Fibroblast of villous mesenchyme (primary cell): Measurements from ENCODE around the gene NEURL1B. TPM values are rescaled to one million over a fixed set of nuclear protein-coding genes. Genes with fewer than 3 reads are reported as not detected.

Experiments
- DNase-seq: peaks from one replicate; pipeline ENCODE4 v3.0.0-alpha.2; 2010; ENCODE audit warnings: low read depth
- H3K4me3 ChIP-seq: 2 replicates; pipeline ENCODE4 v1.5.1; 2011; ENCODE audit warnings: low read depth, mild to moderate bottlenecking, low read length
- total RNA-seq: library from RNA; depleted of rRNA; stranded (reverse); fragments of >200 nt; gene quantifications from 2 replicates; pipeline ENCODE4 v1.2.3, GENCODE V29; 2012
- TF ChIP-seq, protein P1 (sequence below): IDR thresholded peaks from 2 replicates; pipeline ENCODE4 v1.5.1; 2012; ENCODE audit warnings: low read depth, mild to moderate bottlenecking, low read length; ENCODE audit not compliant: insufficient read depth

The NEURL1B gene
- total RNA-seq, 1 donor, result 4.3 TPM

DNA sequence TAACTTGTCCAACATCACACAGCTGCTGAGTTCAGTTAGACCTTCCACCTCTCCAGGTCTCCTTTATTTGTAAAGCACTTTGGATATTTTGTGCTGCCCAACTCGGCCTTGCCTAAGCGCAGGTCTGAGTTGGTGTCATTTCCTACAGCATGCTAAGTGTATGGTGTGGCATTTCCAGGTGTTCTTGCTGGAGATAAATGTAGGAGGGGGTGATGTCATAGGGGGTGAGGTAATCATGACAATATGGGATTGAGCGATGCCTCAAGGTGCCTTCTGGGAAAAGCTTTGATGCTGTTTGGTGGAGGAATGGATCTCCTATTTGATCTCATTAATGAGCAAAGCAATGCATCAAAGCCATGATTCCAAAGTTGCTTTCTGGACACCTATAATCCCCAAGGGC lies 32.3 kb upstream of the NEURL1B start:
- TF ChIP-seq, protein P1, sequence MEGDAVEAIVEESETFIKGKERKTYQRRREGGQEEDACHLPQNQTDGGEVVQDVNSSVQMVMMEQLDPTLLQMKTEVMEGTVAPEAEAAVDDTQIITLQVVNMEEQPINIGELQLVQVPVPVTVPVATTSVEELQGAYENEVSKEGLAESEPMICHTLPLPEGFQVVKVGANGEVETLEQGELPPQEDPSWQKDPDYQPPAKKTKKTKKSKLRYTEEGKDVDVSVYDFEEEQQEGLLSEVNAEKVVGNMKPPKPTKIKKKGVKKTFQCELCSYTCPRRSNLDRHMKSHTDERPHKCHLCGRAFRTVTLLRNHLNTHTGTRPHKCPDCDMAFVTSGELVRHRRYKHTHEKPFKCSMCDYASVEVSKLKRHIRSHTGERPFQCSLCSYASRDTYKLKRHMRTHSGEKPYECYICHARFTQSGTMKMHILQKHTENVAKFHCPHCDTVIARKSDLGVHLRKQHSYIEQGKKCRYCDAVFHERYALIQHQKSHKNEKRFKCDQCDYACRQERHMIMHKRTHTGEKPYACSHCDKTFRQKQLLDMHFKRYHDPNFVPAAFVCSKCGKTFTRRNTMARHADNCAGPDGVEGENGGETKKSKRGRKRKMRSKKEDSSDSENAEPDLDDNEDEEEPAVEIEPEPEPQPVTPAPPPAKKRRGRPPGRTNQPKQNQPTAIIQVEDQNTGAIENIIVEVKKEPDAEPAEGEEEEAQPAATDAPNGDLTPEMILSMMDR, result no peak
- no peak overlapping the region for H3K4me3 ChIP-seq
- DNase-seq, result no peak

DNA sequence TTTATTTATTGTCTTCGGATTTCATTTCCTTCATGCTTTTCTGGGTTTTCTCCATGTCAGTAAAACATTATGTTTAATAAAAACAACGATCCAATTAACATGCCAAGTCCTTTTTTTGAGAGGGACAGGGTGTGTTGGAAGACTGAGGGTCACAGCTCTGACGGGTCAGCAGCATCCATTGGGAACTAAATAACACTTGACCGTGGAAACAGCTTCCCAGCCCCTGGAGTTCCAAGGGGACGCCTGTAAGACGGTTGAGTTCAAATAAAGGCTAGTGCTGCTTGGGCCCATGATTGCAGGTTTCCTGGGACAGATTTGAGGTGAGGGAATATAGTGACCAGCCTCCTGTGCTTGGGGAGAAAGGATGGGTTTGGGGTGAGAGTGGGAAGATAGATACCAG lies 30.4 kb upstream of the NEURL1B start:
- TF ChIP-seq, protein P1, result no peak
- no peak overlapping the region for H3K4me3 ChIP-seq
- DNase-seq, result no peak

DNA sequence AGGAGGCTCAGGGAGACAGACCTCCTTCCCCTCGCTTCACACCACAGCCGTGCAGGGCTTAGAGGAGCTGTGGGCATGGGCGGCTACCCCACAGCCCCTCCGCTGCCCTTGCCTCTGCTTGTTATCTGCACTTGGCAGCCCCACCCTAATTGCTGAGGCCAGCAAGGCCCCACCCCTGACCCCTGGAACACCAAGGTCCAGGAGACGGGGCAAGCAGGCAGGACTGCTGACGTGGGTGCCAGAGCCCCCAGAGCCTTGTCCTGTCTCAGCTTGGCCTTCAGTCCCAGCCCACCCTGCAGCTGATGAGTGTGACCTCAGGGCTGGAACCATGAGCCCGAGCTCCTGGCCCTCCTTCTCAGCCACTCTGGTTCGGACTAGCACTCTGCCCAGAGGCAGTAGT lies 29.1 kb upstream of the NEURL1B start:
- TF ChIP-seq, protein P1, result no peak
- no peak overlapping the region for H3K4me3 ChIP-seq
- no peak for DNase-seq

DNA sequence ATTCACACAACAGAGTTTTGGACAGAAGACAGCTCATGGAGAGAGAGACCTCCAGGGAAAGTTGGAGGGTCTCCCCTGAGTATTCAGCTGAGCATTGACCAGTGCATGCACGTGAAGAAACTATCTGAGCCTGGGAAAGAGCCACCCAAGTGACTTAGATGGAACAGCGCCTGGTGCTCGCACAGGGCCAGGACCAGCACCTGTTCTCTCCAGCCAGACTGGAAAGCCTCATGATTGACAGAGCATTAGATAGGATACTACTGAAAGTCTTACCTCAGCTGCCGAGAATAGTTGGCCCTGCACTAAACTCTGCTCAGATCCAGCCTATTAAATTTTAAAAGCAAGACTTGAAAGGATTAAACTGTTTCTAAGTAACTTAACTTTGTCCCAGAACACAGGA lies 28.3 kb upstream of the NEURL1B start:
- TF ChIP-seq, protein P1, result no peak
- no peak for DNase-seq
- H3K4me3 ChIP-seq, result no peak overlapping the region

DNA sequence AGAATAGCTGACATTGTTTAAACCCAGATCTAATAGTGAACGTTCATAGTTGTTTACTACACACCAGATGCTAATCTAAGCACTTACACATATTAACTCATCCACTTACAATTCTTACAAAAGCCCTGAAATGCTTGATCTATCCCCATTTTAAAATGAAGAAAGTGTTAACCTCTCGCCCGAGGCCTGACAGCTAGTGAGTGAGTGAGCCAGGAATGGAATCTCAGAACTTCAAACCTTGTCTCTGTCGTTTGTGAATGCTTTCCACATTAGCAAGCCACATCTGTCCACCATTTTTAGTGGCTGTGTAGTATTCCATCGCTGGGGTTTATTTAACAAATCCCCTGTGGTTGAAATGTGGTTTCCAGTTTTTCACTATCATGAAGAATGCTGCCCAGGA lies 24.9 kb upstream of the NEURL1B start:
- H3K4me3 ChIP-seq, result no peak overlapping the region
- peak; percentile 1 for DNase-seq
- TF ChIP-seq, protein P1, result no peak

DNA sequence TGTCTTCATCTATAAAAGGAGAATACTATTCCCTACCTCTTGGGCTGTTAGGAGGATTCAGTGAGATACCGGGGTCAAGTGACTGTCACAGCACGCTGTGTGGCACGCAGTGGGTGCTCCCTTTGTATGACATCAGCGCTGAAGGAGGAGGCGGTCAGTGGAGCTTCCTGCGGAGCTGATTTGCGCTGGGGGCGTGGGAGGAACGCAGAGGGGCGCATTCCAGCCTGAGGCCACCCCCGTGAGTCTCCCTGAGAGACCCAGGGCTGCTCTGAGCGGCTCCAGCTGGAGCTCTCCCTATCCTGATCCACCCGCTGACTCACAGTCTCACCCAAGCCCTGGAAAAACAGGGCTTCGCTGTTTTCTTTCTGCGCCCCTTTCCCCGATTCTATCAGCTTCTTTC lies 24.3 kb upstream of the NEURL1B start:
- DNase-seq, result peak; percentile 58
- TF ChIP-seq, protein P1, result no peak

DNA sequence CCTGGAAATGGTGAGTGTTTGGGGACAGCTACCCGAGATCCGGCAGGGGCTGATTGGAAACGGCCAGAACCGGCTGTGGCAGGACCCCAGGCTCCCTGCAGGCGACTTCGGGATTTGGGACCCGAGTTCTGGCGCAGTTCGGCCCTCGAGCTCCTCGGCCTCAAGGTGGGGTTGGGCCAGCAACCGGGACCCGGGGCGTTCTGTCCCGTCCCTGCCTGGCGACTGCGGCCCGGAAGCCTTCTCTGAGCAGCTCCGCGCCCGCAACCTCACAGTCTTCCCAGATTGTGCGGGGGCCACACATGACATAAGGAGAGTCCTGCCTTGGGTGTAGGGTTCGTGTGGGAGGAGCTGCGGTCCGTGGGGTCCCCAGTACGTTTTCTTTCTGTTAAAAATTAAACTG lies 23.2 kb upstream of the NEURL1B start:
- TF ChIP-seq, protein P1, result no peak
- no peak overlapping the region for H3K4me3 ChIP-seq
- no peak for DNase-seq

More for the DNA sequence above, 24.3 kb upstream of the NEURL1B start:
- no peak overlapping the region for H3K4me3 ChIP-seq
